Adrenal gland (tissue), 5 donors: ENCODE results near the gene SHISA6.

Experiments used
- CTCF ChIP-seq, 6 experiments: fragments of 450-650 bp in 4 of 6; fragments of 200-600 bp in 2 of 6; sonication (generic) in 1 of 6; IDR thresholded peaks; 1 replicate in 5 of 6; 2 replicates in 1 of 6; pipeline versions ENCODE4 v1.5.1 to v1.8.0; 2016 to 2021; ENCODE audit warnings: antibody characterized with exemption in 6 of 6, mild to moderate bottlenecking in 2 of 6, moderate library complexity in 1 of 6
- POLR2A ChIP-seq, 2 donors: fragments of 450-650 bp; IDR thresholded peaks; one replicate each; pipeline ENCODE4 v1.6.1; 2017; ENCODE audit warnings: antibody characterized with exemption in 2 of 2, mild to moderate bottlenecking in 2 of 2, moderate library complexity in 1 of 2
- donor health status: DM: no; HTN: no; CAD: no.

- TF ChIP-seq CTCF (IDR thresholded peaks at IDR 0.05), result no peak
- TF ChIP-seq POLR2A (IDR thresholded peaks at IDR 0.05), result no peak
Observed at GRCh38 chr17:11553135-11553534, 312.1 kb downstream of the SHISA6 start.
